NT2/D1 (cell line): ENCODE measurements around the gene MEI4.

Experiments
- DNase-seq: peaks from one replicate; pipeline ENCODE4 v3.0.0-alpha.2; 2011; ENCODE audit warnings: low read depth, low spot score
- H3K27me3 ChIP-seq: 2 replicates; pipeline ENCODE4 v1.6.0; 2011; ENCODE audit warnings: mild to moderate bottlenecking; ENCODE audit not compliant: insufficient read length, insufficient read depth
- H3K36me3 ChIP-seq: 2 replicates; pipeline ENCODE4 v1.6.1; 2011; ENCODE audit warnings: mild to moderate bottlenecking, low read length, mixed read lengths; ENCODE audit not compliant: insufficient read depth, insufficient read length
- H3K4me1 ChIP-seq: 2 replicates; pipeline ENCODE4 v1.5.1; 2011; ENCODE audit not compliant: insufficient read depth, insufficient read length
- H3K4me3 ChIP-seq: 2 replicates; pipeline ENCODE4 v1.5.1; 2011; ENCODE audit warnings: low read depth; ENCODE audit not compliant: insufficient read length
- H3K9ac ChIP-seq: 2 replicates; pipeline ENCODE4 v1.6.0; 2011; ENCODE audit warnings: low read depth; ENCODE audit not compliant: insufficient read length
- H3K9me3 ChIP-seq: 2 replicates; pipeline ENCODE4 v1.5.1; 2011; ENCODE audit warnings: mild to moderate bottlenecking, low read length; ENCODE audit not compliant: insufficient read depth
- SUZ12 ChIP-seq: IDR thresholded peaks from 2 replicates; pipeline ENCODE4 v1.6.1; 2011; ENCODE audit not compliant: insufficient read length, insufficient read depth; ENCODE audit errors: extremely low read depth
- YY1 ChIP-seq: IDR thresholded peaks from 2 replicates; pipeline ENCODE4 v1.6.1; 2011; ENCODE audit not compliant: insufficient read length, insufficient read depth
- ZNF274 ChIP-seq: IDR thresholded peaks from 2 replicates; pipeline ENCODE4 v1.6.1; 2011; ENCODE audit warnings: mild to moderate bottlenecking, low read depth, low read length

MEI4 gene

DNA sequence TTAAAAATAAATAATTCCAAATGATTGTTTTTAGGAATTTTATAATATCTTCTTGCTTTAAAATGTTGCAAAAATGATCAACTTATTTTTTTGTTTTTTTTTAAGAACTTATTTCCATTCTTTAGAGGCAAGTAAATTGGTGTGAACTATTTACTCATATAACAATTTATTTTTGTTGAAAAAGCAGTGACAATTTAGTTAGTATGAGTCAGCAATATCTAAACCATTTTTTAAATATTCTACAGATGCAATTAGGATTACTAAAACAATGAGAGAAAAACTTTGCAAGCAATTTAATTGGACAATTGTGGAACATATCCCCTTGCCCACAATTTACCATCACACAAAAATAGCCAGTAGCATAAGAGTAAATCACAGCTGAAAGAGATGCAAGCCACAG, 319.5 kb downstream of the MEI4 start:
- TF ChIP-seq YY1 (no peak), SUZ12 (no peak), ZNF274 (no peak)
- Histone ChIP-seq H3K27me3 (no peaks in the 10 kb centered on the region), H3K36me3 (no peaks in the 10 kb centered on the region), H3K4me3 (no peak overlapping the region), H3K9ac (no peak overlapping the region), H3K9me3 (no peaks in the 10 kb centered on the region), H3K4me1 (no peaks in the 10 kb centered on the region)
- DNase-seq: no peak
